RWPE1 (cell line): ENCODE measurements around the gene TMEM145.

ENCODE experiments used
- CTCF ChIA-PET: fragments of 350-600 bp; sonication (Branson Sonifier 250); formaldehyde crosslinking; extraction: SDS; loops from one replicate; lab custom pipeline; 2021; lab: Yijun Ruan, JAX
- POLR2A ChIA-PET: fragments of 400-600 bp; formaldehyde crosslinking; extraction: SDS; loops from one replicate; lab custom pipeline; 2020; ENCODE audit warnings: antibody characterized with exemption; ENCODE audit not compliant: low non-redundant PET; lab: Yijun Ruan, JAX
- DNase-seq: peaks from one replicate; pipeline ENCODE4 v3.0.0; 2012; ENCODE audit warnings: low spot score
- H3K27ac ChIP-seq: fragments of 450-650 bp; 2 replicates; pipeline ENCODE4 v1.5.1; 2017
- CTCF ChIP-seq: fragments of 450-650 bp; conservative IDR thresholded peaks from 2 replicates; pipeline ENCODE4 v1.5.1; 2017; ENCODE audit warnings: low read depth, mild to moderate bottlenecking

The TMEM145 gene

GRCh38 chr19:42284066-42284501, 29.0 kb upstream of the TMEM145 start:
- H3K27ac ChIP-seq: peak overlapping the region; percentile 100
- ChIA-PET CTCF (interaction anchor here (0.7 kb wide), 1 partner anchor 30 kb away, joined by 3 read pairs; no protein-coding TSS in a partner anchor), POLR2A (interaction anchor here (0.6 kb wide), 3 partner anchors 32 to 170 kb away, joined by 3 to 12 read pairs (median 3); no protein-coding TSS in a partner anchor)
- peak; percentile 87 for DNase-seq
- TF ChIP-seq CTCF: no peak

- no peak for DNase-seq
- no peak for TF ChIP-seq CTCF
- CTCF ChIA-PET: interaction anchor here (0.7 kb wide), 1 partner anchor 29 kb away, joined by 3 read pairs; no protein-coding TSS in a partner anchor
- POLR2A ChIA-PET: no interaction called here
- H3K27ac ChIP-seq: peak overlapping the region; percentile 100
Observed at GRCh38 chr19:42284591-42285341, 28.3 kb upstream of the TMEM145 start.

GRCh38 chr19:42285541-42285941, 27.6 kb upstream of the TMEM145 start:
- CTCF ChIA-PET: interaction anchor here (1.2 kb wide), 1 partner anchor 153 kb away, joined by 3 read pairs; no protein-coding TSS in a partner anchor
- no peak for DNase-seq
- H3K27ac ChIP-seq: peak overlapping the region; percentile 100
- POLR2A ChIA-PET: no interaction called here
- TF ChIP-seq CTCF: no peak

- no peak for TF ChIP-seq CTCF
- DNase-seq: no peak
- ChIA-PET POLR2A (no interaction called here), CTCF (interaction anchor here (1.2 kb wide), 1 partner anchor 153 kb away, joined by 3 read pairs; no protein-coding TSS in a partner anchor)
- peak overlapping the region; percentile 100 for H3K27ac ChIP-seq
Observed at GRCh38 chr19:42285988-42286348, 27.1 kb upstream of the TMEM145 start.

GRCh38 chr19:42286349-42287016, 26.6 kb upstream of the TMEM145 start:
- POLR2A ChIA-PET: no interaction called here
- DNase-seq: no peak
- peak overlapping the region; percentile 100 for H3K27ac ChIP-seq
- no peak for TF ChIP-seq CTCF
- CTCF ChIA-PET: interaction anchor here (1.2 kb wide), 1 partner anchor 152 kb away, joined by 3 read pairs; no protein-coding TSS in a partner anchor

GRCh38 chr19:42287017-42287826, 25.9 kb upstream of the TMEM145 start:
- H3K27ac ChIP-seq: peak overlapping the region; percentile 100
- ChIA-PET POLR2A (interaction anchor here (1.1 kb wide), 1 partner anchor 9 kb away, joined by 3 read pairs; no protein-coding TSS in a partner anchor), CTCF (no interaction called here)
- no peak for TF ChIP-seq CTCF
- no peak for DNase-seq
